Kidney glomerular epithelial cell (primary cell): ENCODE results near the gene SND1.

Experiments used
- DNase-seq: peaks from one replicate; lab custom pipeline; 2025; lab: John Stamatoyannopoulos, UW

SND1 gene

GRCh38 chr7:127683776-127684681, 32.0 kb downstream of the SND1 start:
- DNase-seq, result no peak

DNA sequence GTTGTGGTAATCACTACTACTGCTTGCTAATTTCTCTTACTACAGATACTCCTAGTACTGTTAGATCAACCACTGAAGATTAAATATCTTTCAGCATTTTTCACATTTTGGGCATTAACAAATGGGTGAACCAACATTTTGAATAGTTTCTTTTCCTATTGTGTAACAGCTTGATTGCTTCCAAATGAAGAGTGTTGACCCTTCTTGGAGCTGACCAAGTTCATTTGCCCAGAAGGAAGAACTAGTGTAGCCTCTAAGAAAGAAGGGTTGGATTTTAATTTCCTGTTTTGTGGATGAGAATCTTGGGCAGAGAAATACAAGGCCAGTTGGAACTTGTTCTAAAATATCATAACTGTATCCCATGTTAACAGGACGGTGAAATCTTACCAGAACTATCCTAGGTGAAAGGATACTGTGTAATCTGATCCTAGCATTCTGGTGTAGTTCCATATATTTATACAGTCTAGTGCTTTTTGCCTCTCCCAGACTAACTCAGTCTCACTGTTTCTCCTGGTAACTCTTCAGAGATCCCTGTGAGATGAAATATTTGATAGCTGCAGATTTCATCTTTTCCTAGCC, 37.3 kb downstream of the SND1 start:
- no peak for DNase-seq

GRCh38 chr7:127690337-127690736, 38.3 kb downstream of the SND1 start:
- DNase-seq, result no peak

DNA sequence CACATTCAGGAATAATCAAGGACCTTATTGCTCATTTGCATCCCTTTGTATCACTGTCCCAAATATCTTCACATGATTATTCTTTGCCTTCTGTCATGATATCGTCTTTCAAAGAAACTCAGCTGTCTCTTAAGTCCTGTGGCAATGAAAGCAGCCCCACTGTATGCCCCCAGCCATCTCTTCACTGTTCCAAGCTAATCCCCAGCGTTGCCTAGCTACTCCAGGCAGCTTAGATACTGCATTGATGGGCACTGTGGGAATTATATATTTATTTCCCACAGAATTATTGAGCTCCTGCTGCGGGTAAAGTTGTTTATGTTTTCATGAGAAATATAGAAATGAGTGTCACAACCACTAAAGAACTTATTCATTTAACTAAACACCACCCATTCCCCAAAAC, 38.8 kb downstream of the SND1 start:
- no peak for DNase-seq

DNA sequence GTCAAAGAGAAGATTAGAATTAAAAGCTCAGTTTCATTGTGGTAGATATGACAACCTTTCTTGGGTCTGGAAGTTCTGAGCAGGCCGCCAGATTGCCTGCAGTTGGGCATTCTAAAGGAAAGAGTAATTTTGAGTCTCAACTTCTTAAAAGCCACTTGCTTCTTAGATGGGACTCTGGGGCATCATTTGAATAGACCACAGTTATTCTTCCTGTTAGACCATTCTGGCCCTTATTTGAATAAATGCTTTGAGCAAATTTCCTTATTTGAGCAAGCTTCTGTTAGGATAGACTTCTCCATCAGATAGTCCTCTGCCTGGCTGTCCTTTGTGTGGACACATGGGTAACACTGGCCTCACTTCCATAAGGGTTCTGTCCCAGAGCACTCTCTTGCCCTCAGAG, 40.2 kb downstream of the SND1 start:
- no peak for DNase-seq

- DNase-seq, result no peak
Measured at GRCh38 chr7:127699853-127700252, 47.9 kb downstream of the SND1 start.

- no peak for DNase-seq
Measured at GRCh38 chr7:127702052-127702652, 50.2 kb downstream of the SND1 start.

GRCh38 chr7:127702938-127703337, 50.9 kb downstream of the SND1 start:
- DNase-seq, result no peak

DNA sequence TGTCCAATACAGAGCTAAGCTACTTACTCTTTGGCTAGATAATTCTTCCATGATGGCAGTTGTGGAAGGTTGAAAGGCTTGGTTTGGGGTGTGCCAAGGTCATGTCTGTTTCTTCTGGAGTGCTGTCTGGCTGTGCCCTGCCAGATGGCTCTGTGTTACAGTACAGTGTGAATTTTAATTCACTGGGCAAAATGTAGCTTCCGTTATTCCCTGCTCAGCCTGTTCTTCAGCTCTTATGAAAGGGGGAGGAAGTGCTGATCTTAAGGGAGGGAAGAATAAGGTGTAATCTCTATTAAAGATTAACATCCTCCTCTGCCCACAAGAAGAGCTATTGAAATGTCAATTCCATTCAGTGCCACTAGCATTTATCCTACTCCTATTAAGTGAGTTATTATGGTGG, 52.2 kb downstream of the SND1 start:
- DNase-seq, result peak; percentile 51

- no peak for DNase-seq
Measured at GRCh38 chr7:127705461-127705959, 53.5 kb downstream of the SND1 start.

GRCh38 chr7:127706766-127707165, 54.8 kb downstream of the SND1 start:
- DNase-seq, result no peak

GRCh38 chr7:127708201-127708600, 56.2 kb downstream of the SND1 start:
- no peak for DNase-seq

DNA sequence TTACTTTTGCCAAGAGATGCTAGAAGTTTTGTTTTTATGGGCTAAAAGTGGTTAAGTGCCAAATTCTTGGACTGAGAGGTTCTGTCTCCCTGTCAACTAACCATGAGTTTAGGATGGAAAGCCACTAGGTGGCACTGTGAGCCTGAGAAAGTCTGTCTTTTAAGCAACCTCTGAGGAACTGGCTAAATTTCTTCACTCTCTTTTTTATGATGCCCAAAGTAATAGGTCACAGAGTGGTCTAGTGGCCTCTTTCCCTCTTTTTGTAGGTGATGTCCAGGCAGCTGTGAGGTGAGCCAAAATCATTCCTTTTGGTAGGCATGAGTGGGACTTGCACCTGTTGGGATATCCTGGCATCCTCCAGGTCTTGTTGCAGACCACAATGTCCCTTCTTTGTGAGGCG, 56.8 kb downstream of the SND1 start:
- DNase-seq, result peak; percentile 90

GRCh38 chr7:127710635-127711034, 58.6 kb downstream of the SND1 start:
- DNase-seq, result no peak

DNA sequence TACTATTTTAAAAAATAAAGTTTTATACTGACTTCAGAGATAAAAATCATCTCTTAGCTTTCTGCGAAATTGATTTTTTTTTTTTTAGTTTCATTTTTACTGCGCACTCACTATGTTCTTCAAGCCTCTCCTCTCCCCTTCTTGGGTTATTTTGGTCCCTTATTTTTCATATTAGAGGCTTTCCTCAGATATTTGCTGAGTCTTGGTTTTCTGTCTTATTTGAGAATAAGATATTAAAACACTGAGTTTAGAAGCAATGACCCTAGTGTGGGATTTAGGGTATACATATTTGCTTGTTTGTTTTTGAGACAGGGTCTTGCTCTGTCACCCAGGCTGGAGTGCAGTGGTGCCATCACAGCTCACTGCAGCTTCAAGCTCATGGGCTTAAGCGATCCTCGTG, 59.9 kb downstream of the SND1 start:
- DNase-seq, result no peak

GRCh38 chr7:127713006-127713405, 61.0 kb downstream of the SND1 start:
- DNase-seq, result no peak

DNA sequence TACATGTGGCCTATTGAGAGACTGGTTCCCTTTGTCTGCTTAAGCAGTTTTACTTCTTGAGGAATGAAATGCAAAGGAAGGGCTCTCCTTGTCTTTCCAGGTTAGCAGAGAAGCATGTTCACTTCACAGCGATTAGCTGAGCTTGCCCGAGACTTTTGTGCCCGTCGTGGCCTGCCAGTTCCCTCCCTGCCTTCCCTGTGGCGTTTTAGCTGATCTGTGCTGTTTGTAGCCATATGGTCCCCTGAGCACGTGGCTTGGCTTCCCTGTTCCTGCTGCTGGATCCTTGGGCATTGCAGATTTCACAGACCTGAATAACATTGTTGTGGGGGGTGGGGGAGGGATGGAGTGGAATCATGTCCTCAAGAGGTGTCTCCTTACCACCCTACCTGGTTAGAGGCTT, 61.8 kb downstream of the SND1 start:
- DNase-seq, result no peak

GRCh38 chr7:127715272-127715671, 63.3 kb downstream of the SND1 start:
- no peak for DNase-seq

GRCh38 chr7:127715901-127716300, 63.9 kb downstream of the SND1 start:
- no peak for DNase-seq

- no peak for DNase-seq
Measured at GRCh38 chr7:127717502-127718339, 65.7 kb downstream of the SND1 start.

DNA sequence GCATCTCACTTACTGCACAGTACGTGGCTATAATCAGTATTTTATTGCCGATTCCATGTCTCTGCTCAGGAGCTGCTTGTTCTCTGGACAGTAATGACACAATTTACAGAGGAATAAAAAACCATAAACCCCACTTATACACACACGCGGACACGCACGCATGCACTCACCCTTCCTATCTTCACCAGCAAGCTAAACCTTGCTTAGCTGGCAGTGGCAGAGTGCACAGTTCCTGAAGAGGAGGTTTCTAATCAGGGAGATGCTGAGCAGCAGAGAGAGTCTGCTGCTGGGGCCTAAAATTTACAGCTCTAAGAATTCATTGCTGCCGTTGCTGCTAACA, 66.3 kb downstream of the SND1 start:
- no peak for DNase-seq

DNA sequence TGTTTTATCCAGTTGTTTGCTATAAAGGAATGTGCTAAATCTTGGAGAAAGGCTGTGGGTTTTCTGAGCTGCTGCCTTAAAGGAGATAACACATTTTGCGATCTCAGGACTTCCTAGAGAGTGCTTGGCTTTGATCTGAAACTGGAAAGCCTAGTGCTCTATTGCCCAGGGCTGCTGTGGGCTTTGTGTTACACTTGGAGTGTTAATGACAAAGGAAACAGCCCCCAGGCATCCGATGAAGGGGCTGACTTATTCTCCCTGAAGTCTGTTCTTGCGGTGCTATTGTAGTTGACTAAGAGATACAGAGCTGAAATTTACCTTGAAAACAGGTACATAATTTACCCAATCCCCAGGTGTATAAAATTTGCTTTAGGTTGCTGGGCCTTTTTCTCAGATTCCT, 74.5 kb downstream of the SND1 start:
- DNase-seq, result no peak
